Mesenchymal stem cell (in vitro differentiated cells and primary cell): Measurements from ENCODE around the gene RYR2.

ENCODE experiments used
- DNase-seq: peaks from one replicate; pipeline ENCODE4 v3.0.0-alpha.2; 2013
- H2AFZ ChIP-seq: one replicate; pipeline ENCODE4 v1.6.1; 2013; ENCODE audit warnings: low read depth, mild to moderate bottlenecking, control low read depth, inconsistent platforms, low read length, moderate library complexity
- H2AK5ac ChIP-seq: 2 replicates; pipeline ENCODE4 v1.6.1; 2013; ENCODE audit warnings: low read length, moderate library complexity, mild to moderate bottlenecking, inconsistent platforms; ENCODE audit not compliant: severe bottlenecking
- H2BK120ac ChIP-seq: one replicate; pipeline ENCODE4 v1.6.1; 2013; ENCODE audit warnings: low read depth, mild to moderate bottlenecking, inconsistent platforms, low read length, moderate library complexity
- H2BK12ac ChIP-seq, 2 experiments: one replicate each; pipeline ENCODE4 v1.6.1; 2013; ENCODE audit warnings: inconsistent platforms in 2 of 2, low read length in 2 of 2, mild to moderate bottlenecking in 2 of 2, moderate library complexity in 2 of 2, control low read depth in 1 of 2
- H2BK15ac ChIP-seq: one replicate; pipeline ENCODE4 v1.6.1; 2013; ENCODE audit warnings: mild to moderate bottlenecking, low read depth, inconsistent platforms; ENCODE audit not compliant: poor library complexity, severe bottlenecking
- H2BK5ac ChIP-seq: 2 replicates; pipeline ENCODE4 v1.6.1; 2013; ENCODE audit warnings: low read depth, mild to moderate bottlenecking, low read length, control low read depth, inconsistent platforms; ENCODE audit not compliant: poor library complexity, severe bottlenecking
- H3K14ac ChIP-seq, 2 experiments: one replicate each; pipeline ENCODE4 v1.6.1; 2013; ENCODE audit warnings: inconsistent platforms in 2 of 2, low read length in 2 of 2, control low read depth in 1 of 2, mild to moderate bottlenecking in 1 of 2, moderate library complexity in 1 of 2
- H3K18ac ChIP-seq, 2 experiments: one replicate each; pipeline ENCODE4 v1.6.1; 2013; ENCODE audit warnings: inconsistent platforms in 2 of 2, low read length in 2 of 2, control low read depth in 1 of 2, low read depth in 1 of 2, mild to moderate bottlenecking in 1 of 2
- H3K23ac ChIP-seq, 2 experiments: one replicate each; pipeline ENCODE4 v1.6.1; 2013; ENCODE audit warnings: inconsistent platforms in 2 of 2, low read length in 2 of 2, mild to moderate bottlenecking in 2 of 2, moderate library complexity in 2 of 2, control low read depth in 1 of 2
- H3K27ac ChIP-seq: 2 replicates; pipeline ENCODE4 v1.5.1; 2013; ENCODE audit warnings: mild to moderate bottlenecking, moderate library complexity, low read length, control low read depth, inconsistent platforms; ENCODE audit not compliant: poor library complexity, severe bottlenecking
- H3K27me3 ChIP-seq, 2 experiments: 2 replicates each; pipeline versions ENCODE4 v1.6.1 to v1.7.0; 2013; ENCODE audit warnings: low read length in 2 of 2, mild to moderate bottlenecking in 2 of 2, moderate library complexity in 2 of 2, control low read depth in 1 of 2, inconsistent platforms in 1 of 2; ENCODE audit not compliant: control insufficient read depth in 1 of 2, insufficient read depth in 1 of 2
- H3K36me3 ChIP-seq, 2 experiments: 2 replicates each; pipeline versions ENCODE4 v1.6.1 to v1.7.0; 2013; ENCODE audit warnings: low read length in 2 of 2, control low read depth in 1 of 2, inconsistent platforms in 1 of 2, low read depth in 1 of 2, mild to moderate bottlenecking in 1 of 2; ENCODE audit not compliant: insufficient read depth in 2 of 2, control insufficient read depth in 1 of 2
- H3K4ac ChIP-seq, 2 experiments: one replicate each; pipeline ENCODE4 v1.6.1; 2013; ENCODE audit warnings: inconsistent platforms in 2 of 2, low read length in 2 of 2, mild to moderate bottlenecking in 2 of 2, moderate library complexity in 2 of 2, control low read depth in 1 of 2, low read depth in 1 of 2
- H3K4me1 ChIP-seq: 2 replicates; pipeline ENCODE4 v1.6.1; 2013; ENCODE audit warnings: low read depth, low read length, control low read depth; ENCODE audit not compliant: control insufficient read depth, insufficient read depth
- H3K4me2 ChIP-seq: 2 replicates; pipeline ENCODE4 v1.6.1; 2013; ENCODE audit warnings: low read length, mild to moderate bottlenecking, inconsistent platforms; ENCODE audit not compliant: poor library complexity, severe bottlenecking
- H3K4me3 ChIP-seq, 2 experiments: 2 replicates each; pipeline versions ENCODE4 v1.5.1 to v1.7.0; 2013; ENCODE audit warnings: low read length in 2 of 2, mild to moderate bottlenecking in 2 of 2, control low read depth in 1 of 2, low read depth in 1 of 2; ENCODE audit not compliant: insufficient read depth in 1 of 2
- H3K79me1 ChIP-seq: replicated peaks from 2 replicates; pipeline ENCODE4 v1.6.1; 2013; ENCODE audit warnings: mild to moderate bottlenecking, control low read depth, low read length, inconsistent platforms; ENCODE audit not compliant: poor library complexity, severe bottlenecking
- H3K9ac ChIP-seq: 2 replicates; pipeline ENCODE4 v1.7.0; 2013; ENCODE audit warnings: mild to moderate bottlenecking, low read length, moderate library complexity
- H3K9me3 ChIP-seq: 2 replicates; pipeline ENCODE4 v1.7.0; 2013; ENCODE audit warnings: mild to moderate bottlenecking, low read length; ENCODE audit not compliant: control insufficient read depth
- H4K8ac ChIP-seq: one replicate; pipeline ENCODE4 v1.6.1; 2013; ENCODE audit warnings: inconsistent platforms, mild to moderate bottlenecking, low read length, moderate library complexity
- H4K91ac ChIP-seq: one replicate; pipeline ENCODE4 v1.6.1; 2013; ENCODE audit warnings: mild to moderate bottlenecking, low read length, inconsistent platforms
- WGBS: methylation state at CpG from one replicate; pipeline ENCODE4 v1.1.7; 2013; ENCODE audit warnings: mixed read lengths; 5-methylcytosine and 5-hydroxymethylcytosine counted together

RYR2 gene

DNA sequence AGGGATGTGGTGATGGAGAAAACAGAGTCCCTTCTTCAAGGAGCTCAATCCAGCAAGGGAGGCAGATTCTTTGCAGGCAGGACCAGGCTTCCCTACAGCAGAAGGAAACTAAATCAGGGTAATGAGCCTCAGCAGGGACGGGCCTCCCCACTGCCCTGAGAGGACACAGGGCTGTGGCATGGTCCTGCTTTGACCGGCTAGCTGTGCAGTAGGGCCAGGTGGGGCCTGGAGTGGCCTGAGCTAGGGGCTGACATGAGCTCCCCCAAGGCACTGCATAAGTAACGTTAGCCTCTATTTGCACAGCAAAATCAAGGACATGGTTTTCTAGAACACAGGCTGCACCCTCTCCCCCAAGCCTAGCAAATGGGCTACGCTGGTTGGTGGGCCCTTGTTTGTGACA, 162.9 kb downstream of the RYR2 start:
- Histone ChIP-seq H3K27me3 (no peaks in the 10 kb centered on the region), H3K23ac (no peak overlapping the region), H3K9me3 (no peaks in the 10 kb centered on the region), H2AFZ (no peak overlapping the region), H2AK5ac (no peak overlapping the region), H2BK120ac (no peak overlapping the region), H3K18ac (no peak overlapping the region), H3K9ac (no peak overlapping the region), H3K4me2 (no peak overlapping the region), H2BK15ac (no peak overlapping the region), H3K79me1 (no peaks in the 10 kb centered on the region), H2BK5ac (no peak overlapping the region), H3K4me3 (no peak overlapping the region), H3K27ac (no peak overlapping the region), H3K36me3 (no peaks in the 10 kb centered on the region), H4K91ac (no peak overlapping the region), H3K4me1 (no peaks in the 10 kb centered on the region), H2BK12ac (no peak overlapping the region), H3K4ac (no peak overlapping the region), H3K14ac (no peak overlapping the region), H4K8ac (no peak overlapping the region)
- DNase-seq: no peak
- WGBS: 71% methylated on average over 3 of the region's 4 CpGs

DNA sequence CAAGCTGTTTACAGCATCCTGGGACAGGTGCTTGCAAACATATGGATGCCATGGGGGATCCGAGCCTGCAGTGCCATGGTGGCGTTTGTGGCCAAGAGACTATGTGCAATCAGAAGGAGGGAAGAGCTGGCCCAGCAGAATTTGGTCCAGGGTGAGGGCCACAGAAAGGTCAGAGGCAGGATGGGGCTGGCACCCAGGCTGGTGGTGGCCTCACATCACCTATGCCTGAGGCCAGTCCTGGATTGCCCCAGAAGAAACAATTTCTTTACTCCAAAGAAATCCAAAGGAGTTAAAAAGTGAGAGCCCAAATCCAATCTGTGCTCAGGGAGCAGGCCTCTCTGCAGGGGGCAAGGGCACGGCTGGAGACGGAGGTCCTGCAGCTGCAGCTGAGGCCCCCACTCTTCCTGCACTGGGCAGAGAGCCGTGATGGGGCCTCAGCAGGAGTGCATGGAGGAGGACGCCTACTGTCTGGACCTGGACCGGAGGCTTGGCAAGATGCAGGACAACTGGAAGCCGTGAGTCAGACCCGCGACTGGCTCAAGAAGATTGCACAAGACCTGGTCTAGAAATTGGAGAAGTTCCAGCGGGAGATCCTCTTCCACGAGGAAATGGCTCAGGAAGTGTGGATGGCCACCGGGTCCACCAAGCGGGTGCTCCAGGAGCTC, 163.5 kb downstream of the RYR2 start:
- Histone ChIP-seq H3K4me3 (no peak overlapping the region), H3K9me3 (no peaks in the 10 kb centered on the region), H3K27me3 (no peaks in the 10 kb centered on the region), H2BK12ac (no peak overlapping the region), H3K4ac (no peak overlapping the region), H3K18ac (no peak overlapping the region), H2AFZ (no peak overlapping the region), H3K27ac (no peak overlapping the region), H2BK5ac (no peak overlapping the region), H3K4me2 (no peak overlapping the region), H3K14ac (no peak overlapping the region), H4K8ac (no peak overlapping the region), H3K23ac (no peak overlapping the region), H3K79me1 (no peaks in the 10 kb centered on the region), H2BK15ac (no peak overlapping the region), H3K9ac (no peak overlapping the region), H3K4me1 (no peaks in the 10 kb centered on the region), H3K36me3 (no peaks in the 10 kb centered on the region), H4K91ac (no peak overlapping the region), H2AK5ac (no peak overlapping the region), H2BK120ac (no peak overlapping the region)
- DNase-seq: no peak
- WGBS: 83% methylated on average over 14 of the region's 14 CpGs

DNA sequence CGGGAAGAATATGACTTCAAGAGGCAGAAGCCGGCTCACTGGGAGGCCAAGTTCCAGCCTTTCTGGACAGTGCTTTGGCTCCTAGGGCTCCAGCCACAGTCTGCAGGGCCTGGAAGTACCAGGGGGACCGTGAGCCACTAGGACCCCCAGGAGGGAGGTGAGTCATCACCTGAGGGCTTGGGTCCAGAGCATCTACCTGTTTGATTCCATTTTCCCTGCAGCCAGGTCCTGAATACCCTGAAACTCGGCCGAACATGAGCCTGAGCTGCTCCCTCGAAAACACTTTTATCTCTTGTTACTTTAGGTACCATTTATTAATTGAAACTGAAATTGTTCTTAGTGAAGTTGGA, 164.1 kb downstream of the RYR2 start:
- Histone ChIP-seq H3K9ac (no peak overlapping the region), H4K8ac (no peak overlapping the region), H2BK5ac (no peak overlapping the region), H3K36me3 (no peaks in the 10 kb centered on the region), H3K27ac (no peak overlapping the region), H2BK15ac (no peak overlapping the region), H3K4me1 (no peaks in the 10 kb centered on the region), H3K4ac (no peak overlapping the region), H3K79me1 (no peaks in the 10 kb centered on the region), H3K23ac (no peak overlapping the region), H2AFZ (no peak overlapping the region), H3K18ac (no peak overlapping the region), H3K4me3 (no peak overlapping the region), H2AK5ac (no peak overlapping the region), H2BK12ac (no peak overlapping the region), H3K9me3 (no peaks in the 10 kb centered on the region), H3K4me2 (no peak overlapping the region), H4K91ac (no peak overlapping the region), H3K27me3 (no peaks in the 10 kb centered on the region), H2BK120ac (no peak overlapping the region), H3K14ac (no peak overlapping the region)
- DNase-seq: no peak
- WGBS: 76% methylated on average over 5 of the region's 6 CpGs

DNA sequence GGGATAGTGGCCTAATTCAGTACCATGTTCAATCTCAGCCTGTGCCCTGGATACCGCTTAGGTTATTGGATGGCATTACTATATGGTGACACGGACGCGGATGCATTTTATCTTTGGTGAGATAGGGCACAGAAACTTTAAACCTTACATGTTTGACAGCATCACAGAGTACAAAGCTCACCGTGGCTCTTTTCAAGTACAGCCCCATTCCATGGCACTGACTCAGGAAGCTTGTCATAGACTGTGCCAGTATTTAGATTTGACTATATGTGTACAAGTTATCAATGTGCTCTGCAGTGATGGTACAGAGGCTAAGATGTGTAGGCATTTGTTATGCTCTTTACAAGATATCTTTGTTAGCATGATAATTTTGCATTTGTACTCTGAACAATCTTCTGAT, 169.0 kb downstream of the RYR2 start:
- no peak for DNase-seq
- no peak overlapping the region for H3K27ac ChIP-seq
- no peak overlapping the region for H2BK120ac ChIP-seq
- H3K9me3 ChIP-seq: no peaks in the 10 kb centered on the region
- WGBS: 70% methylated on average over 5 of the region's 5 CpGs
- no peak overlapping the region for H4K91ac ChIP-seq
- H3K79me1 ChIP-seq: no peaks in the 10 kb centered on the region
- no peak overlapping the region for H3K4me2 ChIP-seq
- H2BK15ac ChIP-seq: no peak overlapping the region
- H3K4me3 ChIP-seq: no peak overlapping the region
- no peak overlapping the region for H2AFZ ChIP-seq
- no peak overlapping the region for H2BK12ac ChIP-seq
- H2AK5ac ChIP-seq: no peak overlapping the region
- H3K14ac ChIP-seq: no peak overlapping the region
- H3K23ac ChIP-seq: no peak overlapping the region
- H2BK5ac ChIP-seq: no peak overlapping the region
- H3K18ac ChIP-seq: no peak overlapping the region
- H3K36me3 ChIP-seq: no peaks in the 10 kb centered on the region
- H3K4me1 ChIP-seq: no peaks in the 10 kb centered on the region
- H3K9ac ChIP-seq: no peak overlapping the region
- no peak overlapping the region for H4K8ac ChIP-seq
- no peak overlapping the region for H3K4ac ChIP-seq
- no peaks in the 10 kb centered on the region for H3K27me3 ChIP-seq
